Mucosa of rectum (tissue), 2 donors: ENCODE results near the gene ACAP3.

Experiments used
- H3K27ac ChIP-seq, 2 donors: one replicate each; pipeline ENCODE4 v1.7.0; 2013; ENCODE audit warnings: inconsistent platforms in 2 of 2, low read depth in 2 of 2, low read length in 2 of 2
- H3K27me3 ChIP-seq, 2 donors: one replicate each; pipeline ENCODE4 v1.7.0; 2013; ENCODE audit warnings: low read length in 2 of 2; ENCODE audit not compliant: control insufficient read depth in 2 of 2, insufficient read depth in 2 of 2
- H3K36me3 ChIP-seq, 2 donors: one replicate each; pipeline ENCODE4 v1.7.0; 2013; ENCODE audit warnings: low read length in 2 of 2; ENCODE audit not compliant: control insufficient read depth in 2 of 2, insufficient read depth in 2 of 2
- H3K4me1 ChIP-seq, 2 donors: one replicate each; pipeline ENCODE4 v1.7.0; 2013; ENCODE audit warnings: low read length in 2 of 2, mild to moderate bottlenecking in 1 of 2; ENCODE audit not compliant: control insufficient read depth in 2 of 2, insufficient read depth in 2 of 2
- H3K4me3 ChIP-seq, 2 donors: one replicate each; pipeline ENCODE4 v1.7.0; 2013; ENCODE audit warnings: low read length in 2 of 2
- H3K9ac ChIP-seq, 2 donors: one replicate each; pipeline ENCODE4 v1.7.0; 2013; ENCODE audit warnings: low read length in 2 of 2, low read depth in 1 of 2, mild to moderate bottlenecking in 1 of 2
- H3K9me3 ChIP-seq, 2 donors: one replicate each; pipeline ENCODE4 v1.7.0; 2013; ENCODE audit warnings: low read length in 2 of 2; ENCODE audit not compliant: control insufficient read depth in 2 of 2
- donor health status: healthy.
- donor health status: Normal muscosa, but diverticular disease.

Gene ACAP3

DNA sequence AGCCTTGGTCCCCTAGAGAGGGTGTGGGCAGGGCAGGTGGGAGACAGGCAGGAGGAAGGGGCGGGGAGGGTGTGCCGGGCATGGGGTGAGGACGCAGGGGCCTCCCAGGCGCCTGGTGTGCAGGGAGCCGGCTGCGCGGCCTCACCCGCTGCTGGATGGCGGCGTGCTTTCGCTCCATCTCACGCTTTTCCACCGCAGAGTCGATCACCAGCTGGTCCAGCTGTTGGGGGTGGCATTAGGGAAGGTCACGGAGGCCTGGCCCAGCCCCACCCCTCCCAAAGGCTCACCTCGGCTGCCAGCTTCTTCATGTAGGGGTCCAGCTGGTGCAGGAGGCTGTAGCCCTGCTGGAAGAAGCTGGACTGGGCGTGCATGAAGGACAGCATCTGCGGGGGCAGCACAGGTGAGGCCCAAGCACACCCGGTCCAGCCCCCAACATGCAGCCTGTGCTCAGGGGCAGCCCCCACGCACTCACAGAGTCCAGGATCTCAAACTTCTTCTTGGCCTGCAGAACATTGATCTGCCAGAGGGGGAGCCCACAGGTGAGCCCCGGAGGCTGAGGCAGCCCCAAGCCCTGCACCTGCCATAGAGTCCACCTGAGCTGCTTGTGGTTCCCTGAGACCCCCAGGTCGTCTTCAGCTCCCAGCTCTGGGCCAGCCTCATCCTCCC, 7.9 kb downstream of the ACAP3 start:
- Histone ChIP-seq H3K4me1 (peaks cover 3 to 4% of the 10 kb centered on the region in 2 donors), H3K36me3 (peaks cover 0 to 2% of the 10 kb centered on the region in 2 donors), H3K27ac (no peak overlapping the region), H3K9me3 (no peaks in the 10 kb centered on the region), H3K27me3 (no peaks in the 10 kb centered on the region), H3K4me3 (no peak overlapping the region), H3K9ac (no peak overlapping the region)

- Histone ChIP-seq H3K9me3 (no peaks in the 10 kb centered on the region), H3K4me1 (no peaks in the 10 kb centered on the region), H3K9ac (no peak overlapping the region), H3K36me3 (peaks cover 0 to 2% of the 10 kb centered on the region in 2 donors), H3K4me3 (no peak overlapping the region), H3K27me3 (no peaks in the 10 kb centered on the region), H3K27ac (no peak overlapping the region)
These were observed 8.7 kb downstream of the ACAP3 start for GRCh38 chr1:1298861-1299685.

DNA sequence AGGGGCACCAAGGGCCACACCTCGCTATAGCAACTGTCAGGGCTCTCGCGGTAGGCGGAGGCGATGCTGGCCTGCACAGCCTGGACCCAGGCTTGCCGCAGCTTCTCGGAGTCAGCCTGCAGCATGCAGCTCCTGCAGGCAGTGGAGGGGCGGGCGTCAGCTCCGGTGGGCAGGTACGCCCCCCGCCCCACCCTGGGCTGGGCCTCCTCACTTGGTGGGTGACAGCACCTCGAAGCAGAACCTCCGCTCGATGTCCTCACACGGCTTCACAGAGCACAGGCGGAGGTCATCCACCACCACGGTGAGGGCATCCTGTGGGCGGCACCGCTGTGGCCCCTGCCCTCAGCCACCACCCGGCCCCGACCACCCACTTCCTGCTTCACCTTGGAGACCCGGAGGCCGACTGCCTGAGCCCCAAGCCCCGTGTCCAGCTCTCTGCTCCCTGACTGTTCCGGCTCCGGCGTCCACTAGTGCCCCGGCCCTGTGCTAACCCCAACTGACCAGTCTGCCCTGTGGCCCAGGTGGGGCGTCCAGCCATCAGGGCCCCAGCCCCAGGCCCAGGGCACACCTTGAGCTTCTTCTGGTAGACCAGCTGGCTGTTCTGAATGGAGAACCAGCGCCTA, 9.8 kb downstream of the ACAP3 start:
- H3K4me1 ChIP-seq: no peaks in the 10 kb centered on the region
- H3K36me3 ChIP-seq: peaks cover 0 to 2% of the 10 kb centered on the region in 2 donors
- H3K9ac ChIP-seq: no peak overlapping the region
- H3K27ac ChIP-seq: no peak overlapping the region
- H3K9me3 ChIP-seq: no peaks in the 10 kb centered on the region
- H3K4me3 ChIP-seq: no peak overlapping the region
- no peaks in the 10 kb centered on the region for H3K27me3 ChIP-seq

GRCh38 chr1:1296070-1297061, 11.4 kb downstream of the ACAP3 start:
- H3K36me3 ChIP-seq: peaks cover 0 to 2% of the 10 kb centered on the region in 2 donors

DNA sequence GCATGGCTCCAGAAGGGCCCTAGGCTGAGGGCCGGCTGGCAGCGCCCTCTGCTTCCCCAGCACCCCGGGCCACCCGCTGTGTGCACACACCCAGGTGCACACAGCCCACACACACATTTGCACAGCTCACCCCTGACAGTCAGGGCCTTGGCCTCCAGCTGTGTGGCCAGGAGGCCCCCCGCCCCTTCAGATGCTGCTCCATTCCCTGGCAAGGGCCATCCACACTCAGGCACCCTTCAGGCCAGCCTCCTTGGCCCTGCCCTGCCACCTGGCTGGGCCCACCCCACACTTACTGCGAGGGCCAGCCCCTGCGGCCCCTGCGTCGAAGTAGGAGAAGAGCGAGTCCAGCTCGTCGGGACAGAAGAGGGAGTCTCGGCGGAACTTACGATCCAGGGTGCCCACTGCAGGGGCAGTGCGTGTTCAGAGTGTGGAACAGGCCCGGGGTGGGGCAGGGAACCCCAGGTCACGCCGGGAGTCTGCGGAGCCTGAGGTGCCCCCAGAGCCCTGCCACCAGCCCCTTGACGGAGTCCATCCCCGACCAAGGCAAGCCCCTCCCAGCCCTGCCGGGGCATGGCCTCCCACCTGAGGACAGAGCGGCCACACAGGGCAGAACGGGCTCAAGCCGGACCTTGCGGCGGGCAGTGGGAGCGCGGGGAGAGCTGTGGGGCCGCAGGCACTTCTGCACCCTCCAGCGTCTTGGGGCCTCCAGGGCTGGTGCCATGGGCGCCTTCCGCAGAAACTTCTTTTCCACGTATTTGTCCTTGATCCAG, 12.4 kb downstream of the ACAP3 start:
- no peaks in the 10 kb centered on the region for H3K27me3 ChIP-seq
- H3K36me3 ChIP-seq: peaks cover 0 to 2% of the 10 kb centered on the region in 2 donors
- no peak overlapping the region for H3K27ac ChIP-seq
- peaks cover 8 to 11% of the 10 kb centered on the region in 2 donors for H3K4me1 ChIP-seq
- no peak overlapping the region for H3K4me3 ChIP-seq
- H3K9ac ChIP-seq: no peak overlapping the region
- H3K9me3 ChIP-seq: no peaks in the 10 kb centered on the region

More at GRCh38 chr1:1296070-1297061, 11.4 kb downstream of the ACAP3 start:
- Histone ChIP-seq H3K27ac (no peak overlapping the region), H3K9me3 (no peaks in the 10 kb centered on the region), H3K27me3 (no peaks in the 10 kb centered on the region), H3K4me3 (no peak overlapping the region), H3K4me1 (peaks cover 3 to 7% of the 10 kb centered on the region in 2 donors), H3K9ac (no peak overlapping the region)

DNA sequence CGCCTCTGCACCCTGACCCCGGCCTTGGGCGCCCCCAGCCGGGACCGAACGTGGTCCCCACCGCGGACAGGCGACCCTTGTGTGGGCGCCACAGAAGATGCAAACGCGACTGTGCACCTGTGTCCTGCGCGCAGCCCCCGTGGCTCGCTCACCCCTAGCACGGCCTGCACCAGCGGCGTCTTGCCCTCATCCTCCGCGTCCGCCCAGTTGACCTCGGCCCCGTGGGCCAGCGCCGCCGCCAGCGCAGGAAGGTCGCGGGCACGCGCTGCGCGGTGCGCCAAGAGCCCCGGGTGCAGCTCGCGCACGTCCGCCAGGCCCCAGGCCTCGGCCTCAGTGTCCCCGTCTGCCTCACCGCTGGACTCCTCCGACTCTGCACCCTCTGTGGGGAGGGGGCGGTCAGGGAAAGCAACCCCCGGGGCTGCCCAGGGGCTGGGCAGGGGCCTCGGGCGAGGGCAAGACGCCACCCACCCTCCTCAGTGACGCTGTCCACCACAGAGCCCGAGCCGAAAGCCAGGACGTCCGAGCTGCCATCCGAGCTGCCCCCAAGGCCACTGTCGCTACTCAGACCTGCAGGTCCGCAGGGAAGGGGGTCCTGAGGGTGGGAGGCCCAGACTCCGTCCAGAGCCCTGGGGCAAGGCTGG, 13.4 kb downstream of the ACAP3 start:
- no peak overlapping the region for H3K9ac ChIP-seq
- H3K9me3 ChIP-seq: no peaks in the 10 kb centered on the region
- H3K4me3 ChIP-seq: no peak overlapping the region
- peaks cover 0 to 3% of the 10 kb centered on the region in 2 donors for H3K27me3 ChIP-seq
- no peak overlapping the region for H3K27ac ChIP-seq
- H3K4me1 ChIP-seq: peaks cover 8 to 13% of the 10 kb centered on the region in 2 donors
- peaks cover 0 to 2% of the 10 kb centered on the region in 2 donors for H3K36me3 ChIP-seq

GRCh38 chr1:1293263-1294249, 14.2 kb downstream of the ACAP3 start:
- Histone ChIP-seq H3K27ac (no peak overlapping the region), H3K9ac (no peak overlapping the region), H3K4me1 (peaks cover 8 to 13% of the 10 kb centered on the region in 2 donors), H3K36me3 (peaks cover 0 to 2% of the 10 kb centered on the region in 2 donors), H3K9me3 (no peaks in the 10 kb centered on the region), H3K4me3 (no peak overlapping the region), H3K27me3 (peaks cover 0 to 3% of the 10 kb centered on the region in 2 donors)

DNA sequence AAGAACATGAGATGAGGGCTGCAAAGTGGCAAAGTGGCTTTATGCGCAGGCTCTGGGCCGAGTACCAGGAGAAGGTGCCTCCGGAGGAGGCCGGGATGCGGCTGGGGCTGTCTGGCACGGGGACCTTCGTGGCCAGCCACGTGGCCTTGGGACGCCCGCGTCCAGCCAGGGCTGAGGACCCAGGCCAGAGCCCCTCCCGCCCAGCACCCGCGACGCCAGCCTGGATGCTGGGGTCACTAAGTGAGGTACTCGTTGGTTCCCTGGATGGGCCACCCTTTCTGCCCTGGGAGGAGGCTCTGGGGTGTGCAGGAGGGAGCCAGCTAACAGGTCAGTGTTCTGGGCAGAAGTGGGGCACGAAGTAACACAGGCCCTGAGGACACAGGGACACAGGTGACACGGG, 14.9 kb downstream of the ACAP3 start:
- Histone ChIP-seq H3K36me3 (peaks cover 0 to 2% of the 10 kb centered on the region in 2 donors), H3K9me3 (no peaks in the 10 kb centered on the region), H3K9ac (no peak overlapping the region), H3K4me1 (peaks cover 8 to 13% of the 10 kb centered on the region in 2 donors), H3K27me3 (peaks cover 0 to 3% of the 10 kb centered on the region in 2 donors), H3K4me3 (no peak overlapping the region), H3K27ac (no peak overlapping the region)
